H9 (cell line): ENCODE results near the gene CDK17. TPM values are rescaled to one million over a fixed set of nuclear protein-coding genes. Genes with fewer than 3 reads are reported as not detected.

Source experiments
- DNase-seq: peaks from one replicate; pipeline ENCODE4 v3.0.0-alpha.2; 2017
- H2AFZ ChIP-seq: one replicate; pipeline ENCODE4 v1.6.1; 2013; ENCODE audit warnings: mild to moderate bottlenecking, low read length, control low read depth, moderate library complexity
- H2AK5ac ChIP-seq: 2 replicates; pipeline ENCODE4 v1.6.1; 2013; ENCODE audit warnings: low read length, control low read depth, mixed read lengths; ENCODE audit not compliant: insufficient read length
- H2BK120ac ChIP-seq: one replicate; pipeline ENCODE4 v1.6.1; 2013; ENCODE audit warnings: low read depth, mild to moderate bottlenecking, low read length, control low read depth, inconsistent platforms; ENCODE audit not compliant: poor library complexity, severe bottlenecking
- H2BK12ac ChIP-seq: 2 replicates; pipeline ENCODE4 v1.6.1; 2013; ENCODE audit warnings: low read length, control low read depth, mixed read lengths, low read depth; ENCODE audit not compliant: insufficient read length
- H2BK15ac ChIP-seq: 2 replicates; pipeline ENCODE4 v1.6.1; 2013; ENCODE audit warnings: low read depth, low read length, control low read depth
- H2BK20ac ChIP-seq: one replicate; pipeline ENCODE4 v1.6.1; 2013; ENCODE audit warnings: low read depth, mild to moderate bottlenecking, low read length, control low read depth, inconsistent platforms; ENCODE audit not compliant: poor library complexity, severe bottlenecking
- H2BK5ac ChIP-seq: 2 replicates; pipeline ENCODE4 v1.6.1; 2013; ENCODE audit warnings: low read length, control low read depth, mixed read lengths; ENCODE audit not compliant: insufficient read length
- H3K14ac ChIP-seq: 2 replicates; pipeline ENCODE4 v1.6.1; 2013; ENCODE audit warnings: low read length, control low read depth; ENCODE audit not compliant: insufficient read depth
- H3K18ac ChIP-seq: 2 replicates; pipeline ENCODE4 v1.6.1; 2013; ENCODE audit warnings: low read depth, mild to moderate bottlenecking, mixed read lengths, low read length, control low read depth; ENCODE audit not compliant: insufficient read length
- H3K23ac ChIP-seq: 2 replicates; pipeline ENCODE4 v1.6.1; 2013; ENCODE audit warnings: low read length, control low read depth, mixed read lengths, low read depth; ENCODE audit not compliant: insufficient read length
- H3K23me2 ChIP-seq: 2 replicates; pipeline ENCODE4 v1.6.1; 2013; ENCODE audit warnings: low read depth, mild to moderate bottlenecking, mixed read lengths, low read length, control low read depth; ENCODE audit not compliant: insufficient read length, poor library complexity, severe bottlenecking
- H3K27ac ChIP-seq: 2 replicates; pipeline ENCODE4 v1.5.1; 2013; ENCODE audit warnings: low read length, control low read depth, mixed read lengths, low read depth; ENCODE audit not compliant: insufficient read length
- H3K27me3 ChIP-seq: 2 replicates; pipeline ENCODE4 v1.6.1; 2013; ENCODE audit warnings: low read length, control low read depth, inconsistent platforms; ENCODE audit not compliant: insufficient read depth
- H3K4ac ChIP-seq: 2 replicates; pipeline ENCODE4 v1.6.1; 2013; ENCODE audit warnings: low read depth, mild to moderate bottlenecking, control low read depth, inconsistent platforms, low read length, moderate library complexity
- H3K4me1 ChIP-seq: 2 replicates; pipeline ENCODE4 v1.6.1; 2013; ENCODE audit warnings: low read length, control low read depth, inconsistent platforms; ENCODE audit not compliant: insufficient read depth
- H3K4me2 ChIP-seq: 2 replicates; pipeline ENCODE4 v1.6.1; 2013; ENCODE audit warnings: low read length, control low read depth, mixed read lengths; ENCODE audit not compliant: insufficient read length, insufficient read depth
- H3K56ac ChIP-seq: 2 replicates; pipeline ENCODE4 v1.6.1; 2013; ENCODE audit warnings: low read depth, mild to moderate bottlenecking, mixed read lengths, low read length, control low read depth; ENCODE audit not compliant: insufficient read length
- H3K79me1 ChIP-seq: 2 replicates; pipeline ENCODE4 v1.6.1; 2013; ENCODE audit warnings: low read depth, mild to moderate bottlenecking, moderate library complexity, low read length, control low read depth, inconsistent platforms; ENCODE audit not compliant: insufficient read depth, poor library complexity, severe bottlenecking
- H3K79me2 ChIP-seq: 2 replicates; pipeline ENCODE4 v1.6.1; 2013; ENCODE audit warnings: low read length, control low read depth, inconsistent platforms; ENCODE audit not compliant: insufficient read depth
- H3K9ac ChIP-seq: 2 replicates; pipeline ENCODE4 v1.6.1; 2013; ENCODE audit warnings: low read length, control low read depth, mixed read lengths; ENCODE audit not compliant: insufficient read length; ENCODE audit errors: extremely low read depth
- H3K9me3 ChIP-seq: one replicate; pipeline ENCODE4 v1.6.1; 2013; ENCODE audit warnings: low read depth, low read length, inconsistent platforms; ENCODE audit not compliant: control insufficient read depth
- H3T11ph ChIP-seq: one replicate; pipeline ENCODE4 v1.6.1; 2013; ENCODE audit warnings: mild to moderate bottlenecking, low read length, control low read depth, inconsistent platforms
- H4K20me1 ChIP-seq: one replicate; pipeline ENCODE4 v1.6.1; 2013; ENCODE audit not compliant: control insufficient read depth, insufficient read length, insufficient read depth
- H4K5ac ChIP-seq: 2 replicates; pipeline ENCODE4 v1.6.1; 2013; ENCODE audit warnings: low read depth, mild to moderate bottlenecking, mixed read lengths, low read length, control low read depth; ENCODE audit not compliant: insufficient read length
- H4K8ac ChIP-seq: replicated peaks from 2 replicates; pipeline ENCODE4 v1.6.1; 2013; ENCODE audit warnings: low read length, control low read depth, mixed read lengths, low read depth; ENCODE audit not compliant: insufficient read length
- H4K91ac ChIP-seq: 2 replicates; pipeline ENCODE4 v1.6.1; 2013; ENCODE audit warnings: low read depth, mild to moderate bottlenecking, moderate library complexity, mixed read lengths, low read length, control low read depth; ENCODE audit not compliant: insufficient read length
- H3K27ac Mint-ChIP-seq, 3 experiments: 2 replicates in 2 of 3; 3 replicates in 1 of 3; pipeline ENCODE4 v1.8.0; 2020 to 2021; ENCODE audit warnings: mixed read lengths in 3 of 3, mild to moderate bottlenecking in 1 of 3, moderate library complexity in 1 of 3
- H3K27me3 Mint-ChIP-seq: 2 replicates; pipeline ENCODE4 v1.8.0; 2021; ENCODE audit warnings: low read depth, mild to moderate bottlenecking, moderate library complexity, mixed read lengths
- H3K36me3 Mint-ChIP-seq, 3 experiments: 2 replicates in 2 of 3; 3 replicates in 1 of 3; pipeline ENCODE4 v1.8.0; 2020 to 2021; ENCODE audit warnings: low read depth in 3 of 3, mixed read lengths in 3 of 3; ENCODE audit not compliant: insufficient read depth in 1 of 3
- H3K4me1 Mint-ChIP-seq, 2 experiments: 2 replicates each; pipeline ENCODE4 v1.8.0; 2020; ENCODE audit warnings: mixed read lengths in 2 of 2
- H3K4me3 Mint-ChIP-seq, 2 experiments: 2 replicates in 1 of 2; 3 replicates in 1 of 2; pipeline ENCODE4 v1.8.0; 2020 to 2021; ENCODE audit warnings: mild to moderate bottlenecking in 2 of 2, mixed read lengths in 2 of 2, moderate library complexity in 1 of 2
- H3K9me3 Mint-ChIP-seq, 2 experiments: 2 replicates in 1 of 2; 3 replicates in 1 of 2; pipeline ENCODE4 v1.8.0; 2020; ENCODE audit warnings: mild to moderate bottlenecking in 2 of 2, mixed read lengths in 2 of 2, moderate library complexity in 1 of 2
- CTCF ChIP-seq: fragments of 200-600 bp; sonication (generic); conservative IDR thresholded peaks from 3 replicates; pipeline ENCODE4 v1.8.0; 2021; ENCODE audit warnings: antibody characterized with exemption, mild to moderate bottlenecking
- WGBS: extraction: QIAGEN DNeasy Blood & Tissue Kit; methylation state at CpG from one replicate; pipeline ENCODE4 v1.1.7; 2013; ENCODE audit warnings: missing lambda C conversion rate, low lambda C conversion rate, mixed read lengths; ENCODE audit not compliant: insufficient read length; ENCODE audit errors: extremely low coverage; 5-methylcytosine and 5-hydroxymethylcytosine counted together
- total RNA-seq: library from RNA; stranded (reverse); gene quantifications from 2 replicates; pipeline ENCODE4 v1.2.1, GENCODE V29; 2021

The CDK17 gene
- total RNA-seq, 1 experiment from 2014 or later: 28.8 TPM

- H3K79me2 ChIP-seq: peaks cover 3% of the 10 kb centered on the region; the same call in 1 of the 2 replicates
- no peak overlapping the region for H2BK5ac ChIP-seq
- peaks cover 42 to 44% of the 10 kb centered on the region in 2 experiments for H3K4me1 Mint-ChIP-seq
- no peak overlapping the region for H2BK12ac ChIP-seq
- no peaks in the 10 kb centered on the region for H3K9me3 ChIP-seq
- H3K4me3 Mint-ChIP-seq: no peak overlapping the region; a peak in 1 of 5 replicates
- no peak overlapping the region for H4K5ac ChIP-seq
- H3K18ac ChIP-seq: no peak overlapping the region
- no peaks in the 10 kb centered on the region for H3K36me3 Mint-ChIP-seq
- no peak overlapping the region for H3K56ac ChIP-seq
- TF ChIP-seq CTCF: no peak
- no peaks in the 10 kb centered on the region for H3K9me3 Mint-ChIP-seq
- H4K91ac ChIP-seq: no peak overlapping the region
- H3K14ac ChIP-seq: no peak overlapping the region
- H3K79me1 ChIP-seq: no peaks in the 10 kb centered on the region
- H3K27me3 Mint-ChIP-seq: no peaks in the 10 kb centered on the region; the same call in 1 of the 2 replicates
- H3K4me2 ChIP-seq: no peak overlapping the region
- H3K4me1 ChIP-seq: no peaks in the 10 kb centered on the region
- H3K23ac ChIP-seq: no peak overlapping the region
- H2AK5ac ChIP-seq: no peak overlapping the region
- no peak overlapping the region for H3K27ac ChIP-seq
- H3K23me2 ChIP-seq: peaks cover 14% of the 10 kb centered on the region
- no peak overlapping the region for H3K27ac Mint-ChIP-seq
- H3K4ac ChIP-seq: no peak overlapping the region
- H2BK15ac ChIP-seq: no peak overlapping the region
- H4K8ac ChIP-seq: no peak overlapping the region
- no peak overlapping the region for H2AFZ ChIP-seq
- H2BK20ac ChIP-seq: no peak overlapping the region
- H4K20me1 ChIP-seq: no peaks in the 10 kb centered on the region
- DNase-seq: peak; percentile 53
- H3K27me3 ChIP-seq: no peaks in the 10 kb centered on the region
- H3T11ph ChIP-seq: no peak overlapping the region
- no peak overlapping the region for H2BK120ac ChIP-seq
- no CpG with 5 or more reads among the region's 6 CpGs for WGBS
- no peak overlapping the region for H3K9ac ChIP-seq
These were observed 1.8 kb upstream of the CDK17 start for GRCh38 chr12:96402061-96402460.
